ENCODE measurements around the gene VPS13D.

DNA sequence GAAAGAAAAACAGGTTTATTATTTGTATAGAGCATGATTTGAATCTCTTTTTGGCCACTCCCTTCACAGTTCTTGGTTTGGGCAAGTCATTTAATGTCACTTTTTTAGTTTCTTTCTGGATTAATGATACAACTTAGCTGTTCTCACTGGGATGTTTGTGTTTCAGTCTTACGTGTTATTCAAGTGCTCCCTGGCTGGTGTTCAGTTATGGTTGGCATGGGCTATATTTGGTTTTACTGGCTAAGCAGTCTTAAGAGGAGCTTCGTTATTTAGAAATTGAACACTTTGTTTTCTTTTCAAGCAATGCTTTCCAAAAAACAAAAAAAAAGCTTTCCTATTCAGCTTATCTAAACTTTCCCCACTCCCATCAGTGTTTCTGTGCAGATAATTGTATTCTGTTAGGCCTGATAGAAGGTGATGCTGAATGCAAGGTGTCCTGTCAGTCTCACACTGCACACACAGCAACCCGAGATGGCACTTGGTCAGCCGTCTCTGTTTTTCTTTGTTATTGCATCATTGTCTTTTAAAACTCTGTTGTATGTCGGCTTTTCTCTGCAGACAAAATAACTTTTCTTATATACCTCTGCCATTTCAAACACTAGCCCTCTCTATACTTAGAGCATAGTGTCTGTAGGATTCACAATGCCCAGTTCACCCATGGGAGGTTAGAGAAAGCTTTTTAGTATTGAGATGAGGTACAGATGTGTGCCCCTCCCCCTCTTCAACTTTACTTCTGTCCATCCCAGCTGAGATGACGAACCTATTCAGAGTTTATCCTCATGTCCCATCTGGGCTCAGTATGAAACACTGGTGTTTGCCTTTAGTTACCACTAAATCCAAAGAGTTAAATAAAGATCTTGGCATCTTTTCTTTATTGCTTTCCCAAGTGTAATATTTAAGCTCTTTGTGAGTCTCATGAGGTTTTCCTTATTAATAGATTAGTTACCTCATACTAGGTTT lies 80.2 kb downstream of the VPS13D start:
- TF ChIP-seq POLR2A (IDR thresholded peaks at IDR 0.05; ENCODE audit: low read length) (no peak), GATA1 (IDR thresholded peaks at IDR 0.05; ENCODE audit: low read depth, low read length) (no peak)

Data from erythroblast (primary cell).